Naive B cell (primary cell): ENCODE measurements around the gene SMO. TPM values are rescaled to one million over a fixed set of nuclear protein-coding genes. Genes with fewer than 3 reads are reported as not detected.
"Not testable (repeated sequence)": the region's sequence is repeated elsewhere in the genome, so short reads cannot be mapped to it uniquely, and the experiment has no call there.

Experiments used
- ATAC-seq, 2 donors: fragments of 150-1000 bp; cut with Tn5 transposase; 2 replicates each; pipeline ENCODE4 v1.10.0; 2021; ENCODE audit warnings: low read depth in 2 of 2, mild to moderate bottlenecking in 2 of 2, moderate library complexity in 2 of 2
- DNase-seq: peaks from one replicate; pipeline ENCODE4 v3.0.0; 2022
- H3K27ac Mint-ChIP-seq, 6 donors: one replicate each; pipeline ENCODE4 v1.8.0; 2020 to 2022; ENCODE audit warnings: mild to moderate bottlenecking in 6 of 6, mixed read lengths in 6 of 6, moderate library complexity in 5 of 6, inconsistent platforms in 2 of 6
- H3K27me3 Mint-ChIP-seq, 3 donors: one replicate each; pipeline ENCODE4 v1.8.0; 2021 to 2022; ENCODE audit warnings: mixed read lengths in 3 of 3, mild to moderate bottlenecking in 1 of 3
- H3K36me3 Mint-ChIP-seq, 2 donors: one replicate each; pipeline ENCODE4 v1.8.0; 2020 to 2022; ENCODE audit warnings: mixed read lengths in 2 of 2, inconsistent platforms in 1 of 2, mild to moderate bottlenecking in 1 of 2
- H3K4me1 Mint-ChIP-seq, 3 donors: one replicate each; pipeline ENCODE4 v1.8.0; 2020 to 2022; ENCODE audit warnings: mixed read lengths in 3 of 3, inconsistent platforms in 1 of 3, mild to moderate bottlenecking in 1 of 3, moderate library complexity in 1 of 3
- H3K4me3 Mint-ChIP-seq, 8 donors: one replicate each; pipeline ENCODE4 v1.8.0; 2020 to 2022; ENCODE audit warnings: mild to moderate bottlenecking in 8 of 8, mixed read lengths in 8 of 8, moderate library complexity in 8 of 8, inconsistent platforms in 2 of 8
- H3K9me3 Mint-ChIP-seq, 7 donors: one replicate each; pipeline ENCODE4 v1.8.0; 2020 to 2022; ENCODE audit warnings: mixed read lengths in 7 of 7, mild to moderate bottlenecking in 5 of 7, inconsistent platforms in 2 of 7, moderate library complexity in 1 of 7
- polyA plus RNA-seq, 6 donors: library from polyadenylated mRNA; unstranded; fragments of 300-500 nt; fragmentation: Illumina TruSeq; gene quantifications; one replicate each; pipeline ENCODE4 v1.2.3, GENCODE V29; 2021; ENCODE audit warnings: low read depth in 6 of 6

Gene SMO
- polyA plus RNA-seq, 6 donors from 2014 or later, result 0.14 TPM; not detected in 5

DNA sequence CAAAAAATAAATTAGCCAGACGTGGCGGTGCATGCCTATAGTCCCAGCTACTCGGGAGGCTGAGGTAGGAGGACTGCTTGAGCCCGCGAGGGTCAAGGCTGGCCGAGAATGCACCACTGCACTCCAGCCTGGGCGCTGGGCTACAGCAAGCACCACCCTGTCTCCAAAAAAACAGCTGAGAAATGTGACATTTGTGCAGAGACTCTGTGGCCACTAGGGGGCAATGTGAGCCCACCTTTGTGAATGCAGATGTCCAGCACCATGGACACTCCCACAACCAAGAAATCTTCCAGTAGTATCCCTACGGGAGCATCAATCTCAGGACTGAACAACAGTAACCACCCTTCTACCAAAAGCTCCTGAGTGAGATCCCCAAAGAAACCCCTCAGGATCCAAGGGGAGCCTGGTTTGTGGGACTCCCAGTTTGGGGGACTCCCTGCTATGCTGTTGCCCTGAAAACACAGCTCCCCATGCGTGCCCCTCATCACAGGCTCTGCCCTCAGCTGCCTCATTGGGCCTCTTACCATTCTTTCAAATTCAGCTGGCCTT, 30.2 kb downstream of the SMO start:
- H3K9me3 Mint-ChIP-seq, result no peaks in the 10 kb centered on the region
- peak overlapping the region in 2 of 6 donors; percentile 63 to 85 for H3K27ac Mint-ChIP-seq

DNA sequence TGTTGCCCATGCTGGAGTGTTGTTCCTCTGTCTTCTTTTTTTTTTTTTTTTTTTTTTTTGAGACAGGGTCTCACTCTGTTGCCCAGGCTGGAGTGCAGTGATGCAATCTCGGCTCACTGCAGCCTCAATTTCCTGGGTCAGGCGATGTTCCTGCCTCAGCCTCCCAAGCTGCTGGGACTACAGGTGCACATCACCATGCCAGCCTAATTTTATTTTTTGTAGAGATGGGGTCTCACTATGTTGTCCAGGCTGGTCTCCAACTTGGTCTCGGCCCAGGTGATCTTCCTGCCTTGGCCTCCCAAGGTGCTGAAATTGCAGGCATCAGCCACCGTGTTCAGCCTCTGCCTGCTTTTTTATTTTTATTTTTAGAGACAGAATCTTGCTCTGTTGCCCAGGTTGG, 30.7 kb downstream of the SMO start:
- DNase-seq, H3K36me3 Mint-ChIP-seq, ATAC-seq, H3K27ac Mint-ChIP-seq, H3K9me3 Mint-ChIP-seq, H3K27me3 Mint-ChIP-seq, H3K4me3 Mint-ChIP-seq: not testable (repeated sequence)
- peaks cover 17 to 26% (median 20%) of the 10 kb centered on the region in 3 donors for H3K4me1 Mint-ChIP-seq

More for the DNA sequence above, 30.2 kb downstream of the SMO start:
- peak; percentile 74 for DNase-seq
- Mint-ChIP-seq H3K36me3 (no peaks in the 10 kb centered on the region), H3K27me3 (peaks cover 0 to 8% (median 0%) of the 10 kb centered on the region in 3 donors), H3K4me3 (peak overlapping the region in 2 of 8 donors; percentile 7 to 23), H3K4me1 (peaks cover 18 to 20% (median 20%) of the 10 kb centered on the region in 3 donors)
- peak; percentile 80 to 85 for ATAC-seq

DNA sequence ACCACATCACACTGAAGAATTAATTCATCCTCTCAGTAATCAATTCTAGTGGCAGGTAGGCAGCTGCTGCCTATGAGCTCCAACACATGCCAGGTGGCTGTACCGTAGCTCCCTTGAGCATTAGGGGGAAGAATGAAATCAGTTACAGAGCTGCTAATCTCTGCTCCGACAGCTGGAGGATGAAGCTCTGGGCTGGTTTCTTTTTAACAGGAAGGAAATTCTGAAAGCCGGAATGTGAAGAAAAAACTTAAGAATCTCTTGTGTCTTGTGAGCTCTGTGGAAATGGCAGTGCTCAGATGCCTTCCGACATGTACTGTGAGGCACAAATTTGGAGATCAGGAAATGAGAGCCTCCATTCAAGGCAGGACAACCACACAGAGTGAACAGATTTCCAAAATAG, 33.6 kb downstream of the SMO start:
- Mint-ChIP-seq H3K4me3 (peak overlapping the region; percentile 10 to 83 (median 72)), H3K4me1 (peaks cover 34 to 43% (median 37%) of the 10 kb centered on the region in 3 donors), H3K36me3 (no peaks in the 10 kb centered on the region), H3K9me3 (no peaks in the 10 kb centered on the region), H3K27me3 (peaks cover 0 to 8% (median 0%) of the 10 kb centered on the region in 3 donors), H3K27ac (peak overlapping the region; percentile 51 to 93 (median 90))
- ATAC-seq (no peak), DNase-seq (peak; percentile 13)

DNA sequence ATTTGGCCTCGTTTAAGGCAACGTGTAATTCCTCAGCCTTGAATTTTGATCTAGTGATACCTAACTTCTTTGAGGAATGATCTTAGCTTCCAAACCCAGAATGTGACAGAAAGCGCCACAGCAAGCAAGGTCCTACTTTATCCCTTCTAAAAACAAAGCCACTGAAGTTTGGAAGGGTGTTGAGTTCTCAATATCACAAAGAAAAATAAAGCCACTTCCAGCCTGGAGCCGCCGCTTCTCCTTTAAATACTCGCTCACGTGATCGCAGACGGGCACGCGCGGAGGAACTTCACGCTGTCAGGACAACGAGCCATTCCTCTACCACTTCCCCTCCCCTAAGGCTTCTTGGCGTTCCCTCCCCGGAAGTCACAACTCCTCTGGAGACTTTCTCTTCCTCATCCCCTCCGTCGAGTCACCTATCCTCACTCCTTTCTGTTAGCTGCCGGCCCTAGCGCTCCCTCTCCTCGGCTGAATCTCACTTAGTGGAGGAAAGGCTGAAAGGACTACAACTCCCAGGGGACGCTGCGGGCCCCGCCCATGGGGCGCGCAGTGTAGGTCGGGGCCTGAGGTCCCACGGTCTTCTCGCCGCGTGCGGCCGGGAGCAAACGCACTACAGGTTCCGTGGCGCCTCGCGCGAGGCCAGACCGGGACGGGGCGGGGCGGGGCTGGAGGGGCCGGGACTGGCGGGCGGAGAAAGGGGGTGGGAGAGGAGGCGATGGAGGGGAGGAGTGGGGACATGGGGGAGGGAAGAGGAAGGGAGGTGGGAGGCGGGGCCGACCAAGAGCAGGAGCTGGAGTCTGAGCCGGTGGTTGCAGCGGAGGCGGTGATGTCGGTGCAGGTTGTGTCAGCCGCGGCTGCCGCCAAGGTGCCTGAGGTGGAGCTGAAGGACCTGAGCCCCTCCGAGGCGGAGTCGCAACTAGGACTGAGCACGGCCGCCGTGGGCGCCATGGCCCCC, 36.1 kb downstream of the SMO start, which contains the start of gene AHCYL2:
TSS of gene AHCYL2 (plus strand) at position 780 of the 955 bp plus-strand sequence.
- DNase-seq (peak; percentile 94), ATAC-seq (peak; percentile 88 to 91)
- Mint-ChIP-seq H3K9me3 (no peaks in the 10 kb centered on the region), H3K27ac (peak within 1 kb of the TSS; percentile 91 to 99 (median 97)), H3K36me3 (no peaks in the 10 kb centered on the region), H3K27me3 (no peaks in the 10 kb centered on the region), H3K4me3 (peak within 1 kb of the TSS; percentile 83 to 99 (median 96)), H3K4me1 (peaks cover 30 to 43% (median 37%) of the 10 kb centered on the region in 3 donors)

DNA sequence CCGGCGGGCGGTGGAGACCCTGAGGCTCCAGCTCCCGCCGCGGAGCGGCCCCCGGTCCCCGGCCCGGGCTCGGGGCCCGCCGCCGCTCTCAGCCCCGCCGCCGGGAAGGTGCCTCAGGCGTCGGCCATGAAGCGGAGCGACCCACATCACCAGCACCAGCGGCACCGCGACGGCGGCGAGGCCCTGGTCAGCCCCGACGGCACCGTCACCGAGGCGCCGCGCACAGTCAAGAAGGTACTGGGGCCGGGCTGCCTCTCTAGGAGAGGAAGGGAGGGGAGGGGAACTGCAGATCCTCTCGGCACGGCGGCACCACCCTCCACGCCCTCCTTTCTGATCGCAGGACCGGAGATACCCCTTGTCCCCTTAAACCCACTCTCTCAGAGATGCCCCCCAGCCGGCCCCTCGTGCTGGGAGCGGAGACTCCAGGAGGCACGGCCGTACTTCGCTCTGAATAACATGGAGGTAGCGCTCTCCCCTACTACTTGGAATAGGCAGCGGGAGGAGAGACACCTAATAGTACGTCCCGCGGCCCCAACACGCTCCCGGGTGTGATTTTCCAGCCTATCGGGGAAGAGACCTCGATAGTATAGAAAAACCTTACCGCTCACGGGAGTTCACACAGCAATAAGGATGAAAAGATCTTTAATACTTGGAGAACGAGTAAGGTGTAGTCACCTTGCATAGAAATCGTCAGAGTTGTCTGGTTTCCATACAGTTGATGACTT, 36.9 kb downstream of the SMO start:
- peaks cover 30 to 43% (median 37%) of the 10 kb centered on the region in 3 donors for H3K4me1 Mint-ChIP-seq
- peak overlapping the region; percentile 83 to 99 (median 96) for H3K4me3 Mint-ChIP-seq
- H3K9me3 Mint-ChIP-seq, result no peaks in the 10 kb centered on the region
- DNase-seq (peak; percentile 55), ATAC-seq (peak; percentile 42 to 46)
- H3K27ac Mint-ChIP-seq, result peak overlapping the region in 5 of 6 donors; percentile 21 to 91 (median 87)
- no peaks in the 10 kb centered on the region for H3K27me3 Mint-ChIP-seq
- no peaks in the 10 kb centered on the region for H3K36me3 Mint-ChIP-seq

DNA sequence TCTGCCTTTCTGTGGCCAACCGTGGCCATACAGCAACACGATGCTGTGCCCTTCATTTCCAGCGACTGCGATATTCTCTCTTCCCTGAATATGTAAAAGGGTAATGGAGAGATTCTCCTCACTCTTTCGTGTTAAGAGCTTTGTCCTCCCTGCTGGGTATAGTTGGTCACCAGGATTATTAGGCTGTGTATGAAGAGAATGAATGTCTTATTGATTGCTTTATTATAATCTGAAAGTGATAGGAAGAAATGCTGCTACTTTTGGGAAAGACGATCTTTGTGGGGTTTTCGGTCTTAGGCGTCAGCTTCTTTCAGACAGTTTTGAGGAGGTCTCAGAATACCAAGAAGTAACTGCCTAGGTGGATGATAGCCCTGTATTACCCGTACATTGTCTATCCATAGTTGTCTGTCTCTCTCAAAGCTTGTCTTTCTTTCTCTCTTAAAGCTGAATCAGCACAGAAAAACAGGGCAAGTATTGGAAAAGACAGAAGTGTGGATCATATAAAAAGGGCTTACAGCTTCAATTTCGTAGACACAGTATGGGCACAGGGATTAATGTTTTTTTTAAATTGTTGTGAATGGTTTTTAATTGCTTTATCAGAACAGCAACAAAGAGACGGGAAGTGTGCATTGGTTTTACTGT, 37.6 kb downstream of the SMO start:
- Mint-ChIP-seq H3K36me3 (no peaks in the 10 kb centered on the region), H3K4me3 (peak overlapping the region; percentile 83 to 99 (median 94)), H3K27me3 (no peaks in the 10 kb centered on the region), H3K4me1 (peaks cover 30 to 43% (median 37%) of the 10 kb centered on the region in 3 donors), H3K27ac (peak overlapping the region in 4 of 6 donors; percentile 15 to 91 (median 54)), H3K9me3 (no peaks in the 10 kb centered on the region)
- DNase-seq, result no peak
- ATAC-seq, result no peak

DNA sequence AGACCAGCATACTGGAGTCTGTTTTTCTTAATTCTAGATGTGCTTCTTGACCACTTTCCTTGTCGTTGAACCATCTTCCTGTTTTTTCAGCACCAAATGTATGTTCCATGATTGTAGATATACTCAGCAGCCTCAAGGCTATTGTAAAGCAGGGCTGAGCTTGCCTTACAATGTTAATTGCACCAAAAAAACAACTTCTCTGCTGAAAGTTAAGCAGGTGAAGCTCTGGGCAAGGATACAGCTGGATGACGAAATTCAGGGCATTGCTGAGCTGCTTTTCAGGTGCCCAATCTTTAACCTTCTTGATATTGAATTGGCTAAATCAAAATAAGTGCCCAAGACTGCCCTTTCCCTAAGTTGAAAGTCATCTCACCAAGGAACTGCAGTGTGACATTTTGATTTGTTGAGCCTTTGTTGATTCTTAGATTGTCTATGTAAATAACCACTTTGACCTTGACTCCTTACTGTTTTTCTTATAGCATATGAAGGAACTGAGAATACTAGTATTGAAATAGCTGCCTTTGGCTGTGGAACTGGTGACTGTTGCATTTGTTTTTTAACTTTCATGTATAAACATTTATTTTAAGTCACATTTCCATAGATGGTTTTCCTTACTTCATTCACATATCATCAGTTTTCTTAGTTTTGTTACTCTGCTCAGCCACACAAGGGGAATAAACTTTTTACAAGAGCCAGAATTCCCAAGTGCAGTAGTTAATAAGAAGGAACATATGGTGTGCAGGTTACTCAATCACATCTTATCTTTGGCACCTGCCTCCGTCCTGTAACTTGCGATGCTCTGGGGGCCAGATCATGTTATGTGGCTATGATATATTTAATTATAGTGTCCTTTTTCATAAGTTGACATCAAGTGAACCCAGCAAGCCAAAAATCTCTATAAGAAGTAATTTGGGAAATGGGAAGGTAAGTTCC, 39.5 kb downstream of the SMO start:
- no peak for ATAC-seq
- Mint-ChIP-seq H3K36me3 (no peaks in the 10 kb centered on the region), H3K4me1 (peaks cover 20 to 30% (median 27%) of the 10 kb centered on the region in 3 donors), H3K4me3 (peak overlapping the region in 1 of 8 donors; percentile 22), H3K9me3 (no peaks in the 10 kb centered on the region), H3K27me3 (no peaks in the 10 kb centered on the region), H3K27ac (no peak overlapping the region)
- no peak for DNase-seq

DNA sequence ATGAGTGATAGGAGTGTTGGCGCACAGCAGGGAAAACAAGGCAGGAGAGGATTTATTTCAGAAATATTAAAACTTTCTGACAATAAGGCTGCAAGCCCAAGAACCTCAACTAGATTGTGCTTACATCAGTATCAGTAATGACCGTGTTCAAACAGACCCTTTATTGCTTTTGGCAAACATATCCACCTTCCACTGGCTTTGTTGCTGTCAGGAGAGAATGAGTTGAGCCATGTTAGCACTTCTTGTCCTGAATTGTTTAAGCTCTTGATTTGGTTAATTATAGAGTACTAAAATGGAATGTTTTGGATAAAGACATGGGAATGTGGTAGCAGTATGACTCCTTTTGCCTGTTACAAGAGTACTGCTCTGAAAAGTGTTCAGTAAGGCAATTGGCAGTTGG, 40.2 kb downstream of the SMO start:
- DNase-seq (no peak), ATAC-seq (no peak)
- H3K4me3 Mint-ChIP-seq, result peak overlapping the region in 1 of 8 donors; percentile 6

DNA sequence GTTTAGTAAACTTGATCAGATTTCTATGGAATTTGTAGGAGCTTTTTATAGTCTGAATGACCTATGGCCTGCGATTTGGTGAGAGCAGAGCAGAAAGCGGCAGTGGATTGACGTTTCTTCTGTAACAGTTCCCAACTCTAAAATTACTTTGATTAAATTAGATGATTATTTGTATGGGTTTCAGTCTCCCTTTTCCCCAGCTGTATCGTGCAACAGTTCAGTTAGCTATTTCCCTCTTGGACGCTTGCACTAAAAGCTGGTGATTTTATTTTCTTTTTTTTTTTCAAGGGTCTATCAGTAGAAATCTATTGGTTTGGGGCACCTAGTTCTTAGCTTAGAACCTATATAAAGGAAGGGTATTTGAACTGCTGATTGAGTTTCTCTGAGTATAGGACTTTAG, 43.2 kb downstream of the SMO start:
- DNase-seq (no peak), ATAC-seq (no peak)
- Mint-ChIP-seq H3K27ac (no peak overlapping the region), H3K36me3 (peaks cover 3 to 6% of the 10 kb centered on the region in 2 donors), H3K4me3 (no peak overlapping the region), H3K27me3 (no peaks in the 10 kb centered on the region), H3K4me1 (peaks cover 3 to 10% (median 8%) of the 10 kb centered on the region in 3 donors), H3K9me3 (no peaks in the 10 kb centered on the region)

More for the DNA sequence above, 40.2 kb downstream of the SMO start:
- no peaks in the 10 kb centered on the region for H3K27me3 Mint-ChIP-seq
- no peak overlapping the region for H3K27ac Mint-ChIP-seq
- H3K4me1 Mint-ChIP-seq, result peaks cover 17 to 23% (median 22%) of the 10 kb centered on the region in 3 donors
- peaks cover 0 to under 1% of the 10 kb centered on the region in 2 donors for H3K36me3 Mint-ChIP-seq
- no peaks in the 10 kb centered on the region for H3K9me3 Mint-ChIP-seq

DNA sequence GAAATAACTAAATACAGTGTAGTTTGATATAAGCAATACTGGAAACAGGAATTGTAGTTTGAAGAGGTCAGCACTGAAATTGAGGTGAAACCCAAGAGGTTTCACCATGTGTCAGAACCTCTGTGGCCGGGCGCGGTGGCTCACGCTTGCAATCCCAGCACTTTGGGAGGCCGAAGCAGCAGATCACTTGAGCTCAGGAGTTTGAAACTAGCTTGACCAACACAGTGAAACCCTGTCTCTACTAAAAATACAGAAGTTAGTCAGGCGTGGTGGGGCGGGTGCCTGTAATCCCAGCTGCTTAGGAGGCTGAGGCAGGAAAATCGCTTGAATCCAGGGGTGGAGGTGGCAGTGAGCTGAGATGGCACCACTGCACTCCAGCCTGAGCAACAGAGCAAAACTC, 50.1 kb downstream of the SMO start:
- Mint-ChIP-seq H3K4me3 (no peak overlapping the region), H3K36me3 (peaks cover 4 to 11% of the 10 kb centered on the region in 2 donors), H3K27ac (peak overlapping the region in 3 of 6 donors; percentile 49 to 60 (median 58)), H3K4me1 (peaks cover 8 to 26% (median 15%) of the 10 kb centered on the region in 3 donors), H3K9me3 (no peaks in the 10 kb centered on the region), H3K27me3 (no peaks in the 10 kb centered on the region)
- ATAC-seq (no peak), DNase-seq (no peak)

DNA sequence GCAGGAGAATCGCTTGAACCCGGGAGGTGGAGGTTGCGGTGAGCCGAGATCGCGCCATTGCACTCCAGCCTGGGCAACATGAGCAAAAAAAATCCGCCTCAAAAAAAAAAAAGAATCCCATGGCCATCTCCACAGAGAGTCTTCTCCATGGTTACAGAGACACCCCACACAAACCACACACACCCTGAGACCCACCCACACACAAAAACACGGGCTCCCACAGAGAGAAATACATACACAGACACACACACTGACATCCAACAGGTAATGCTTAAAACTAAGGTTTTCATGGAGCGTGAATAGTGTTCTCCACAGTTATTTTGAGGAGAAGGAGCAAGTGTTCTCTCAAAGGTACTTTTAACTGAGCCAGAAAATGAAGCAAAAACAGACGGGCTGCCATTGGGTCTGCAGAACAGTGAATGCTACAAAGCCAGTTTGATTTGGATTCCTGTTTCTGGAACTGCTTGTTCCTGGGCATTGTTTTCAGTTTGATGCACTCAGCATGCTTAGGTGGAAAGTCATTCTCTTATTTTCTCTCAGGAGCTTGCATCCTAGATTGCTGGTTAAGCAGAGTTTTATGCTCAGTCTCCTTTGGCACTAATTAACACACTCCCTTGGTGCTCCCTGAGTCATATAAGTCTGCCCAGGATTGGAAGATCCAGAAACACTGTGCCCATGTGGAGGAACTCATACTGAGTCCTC, 51.8 kb downstream of the SMO start:
- H3K9me3 Mint-ChIP-seq, result peaks cover 0 to 3% (median under 1%) of the 10 kb centered on the region in 7 donors
- peaks cover 4 to 5% of the 10 kb centered on the region in 2 donors for H3K36me3 Mint-ChIP-seq
- H3K27me3 Mint-ChIP-seq, result no peaks in the 10 kb centered on the region
- peaks cover 1 to 16% (median 14%) of the 10 kb centered on the region in 3 donors for H3K4me1 Mint-ChIP-seq
- H3K27ac Mint-ChIP-seq, result peak overlapping the region in 1 of 6 donors; percentile 81
- no peak for DNase-seq
- no peak for ATAC-seq
- peak overlapping the region in 1 of 8 donors; percentile 10 for H3K4me3 Mint-ChIP-seq
